ENCODE measurements around the gene IGSF21. TPM values are rescaled to one million over a fixed set of nuclear protein-coding genes. Genes with fewer than 3 reads are reported as not detected.

Gene IGSF21
- total RNA-seq, 1 donor from 2014 or later: 0.35 TPM

- no peak overlapping the region for H3K27ac Mint-ChIP-seq (ENCODE audit: unreplicated experiment)
- H3K4me1 Mint-ChIP-seq: no peaks in the 10 kb centered on the region
- peaks cover 11% of the 10 kb centered on the region for H3K27me3 Mint-ChIP-seq (ENCODE audit: low read depth)
- no peak for TF ChIP-seq CTCF (conservative IDR thresholded peaks at IDR 0.05)
- H3K36me3 Mint-ChIP-seq (ENCODE audit: low read depth): no peaks in the 10 kb centered on the region
- H3K4me3 Mint-ChIP-seq: no peak overlapping the region
- no peaks in the 10 kb centered on the region for H3K9me3 Mint-ChIP-seq
- no peak for DNase-seq (ENCODE audit: low read depth, low spot score)
Measured at GRCh38 chr1:18126616-18127015, 19.0 kb downstream of the IGSF21 start.

GRCh38 chr1:18128298-18128697 is 20.7 kb downstream of the IGSF21 start:
- Mint-ChIP-seq H3K4me3 (no peak overlapping the region), H3K27ac (ENCODE audit: unreplicated experiment) (peak overlapping the region; percentile 57), H3K4me1 (peaks cover under 1% of the 10 kb centered on the region), H3K9me3 (no peaks in the 10 kb centered on the region), H3K27me3 (ENCODE audit: low read depth) (peaks cover 6% of the 10 kb centered on the region), H3K36me3 (ENCODE audit: low read depth) (no peaks in the 10 kb centered on the region)
- no peak for DNase-seq (ENCODE audit: low read depth, low spot score)
- no peak for TF ChIP-seq CTCF (conservative IDR thresholded peaks at IDR 0.05)

- H3K27ac Mint-ChIP-seq (ENCODE audit: unreplicated experiment): no peak overlapping the region
- TF ChIP-seq CTCF (conservative IDR thresholded peaks at IDR 0.05): no peak
- H3K4me3 Mint-ChIP-seq: no peak overlapping the region
- H3K9me3 Mint-ChIP-seq: no peaks in the 10 kb centered on the region
- peaks cover 6% of the 10 kb centered on the region for H3K4me1 Mint-ChIP-seq
- H3K27me3 Mint-ChIP-seq (ENCODE audit: low read depth): peaks cover 9% of the 10 kb centered on the region
- no peaks in the 10 kb centered on the region for H3K36me3 Mint-ChIP-seq (ENCODE audit: low read depth)
- DNase-seq (ENCODE audit: low read depth, low spot score): no peak
Measured at GRCh38 chr1:18130356-18130755, 22.8 kb downstream of the IGSF21 start.

- DNase-seq (ENCODE audit: low read depth, low spot score): no peak
- peaks cover 6% of the 10 kb centered on the region for H3K4me1 Mint-ChIP-seq
- peaks cover 13% of the 10 kb centered on the region for H3K27me3 Mint-ChIP-seq (ENCODE audit: low read depth)
- H3K36me3 Mint-ChIP-seq (ENCODE audit: low read depth): no peaks in the 10 kb centered on the region
- H3K4me3 Mint-ChIP-seq: no peak overlapping the region
- no peaks in the 10 kb centered on the region for H3K9me3 Mint-ChIP-seq
- TF ChIP-seq CTCF (conservative IDR thresholded peaks at IDR 0.05): no peak
- no peak overlapping the region for H3K27ac Mint-ChIP-seq (ENCODE audit: unreplicated experiment)
Measured at GRCh38 chr1:18132022-18132710, 24.6 kb downstream of the IGSF21 start.

- Mint-ChIP-seq H3K27me3 (ENCODE audit: low read depth) (peaks cover 12% of the 10 kb centered on the region), H3K27ac (ENCODE audit: unreplicated experiment) (no peak overlapping the region), H3K4me3 (no peak overlapping the region), H3K36me3 (ENCODE audit: low read depth) (no peaks in the 10 kb centered on the region), H3K4me1 (peaks cover 6% of the 10 kb centered on the region), H3K9me3 (no peaks in the 10 kb centered on the region)
- no peak for DNase-seq (ENCODE audit: low read depth, low spot score)
- no peak for TF ChIP-seq CTCF (conservative IDR thresholded peaks at IDR 0.05)
Measured at GRCh38 chr1:18132711-18133541, 25.3 kb downstream of the IGSF21 start.
